SJCRH30 (cell line): ENCODE results near the gene MFSD12. TPM values are rescaled to one million over a fixed set of nuclear protein-coding genes. Genes with fewer than 3 reads are reported as not detected.
"Not testable (repeated sequence)": the region's sequence is repeated elsewhere in the genome, so short reads cannot be mapped to it uniquely, and the experiment has no call there.

ENCODE experiments used
- DNase-seq, 2 experiments: peaks; one replicate each; pipeline ENCODE4 v3.0.0-alpha.2; 2015 to 2020
- H3K27ac ChIP-seq: fragments of 250-450 bp; sonication (Bioruptor Pico); 2 replicates; pipeline ENCODE4 v1.5.1; 2020; ENCODE audit warnings: mild to moderate bottlenecking, moderate library complexity
- H3K27me3 ChIP-seq: fragments of 250-450 bp; sonication (Bioruptor Pico); 2 replicates; pipeline ENCODE4 v1.5.1; 2020; ENCODE audit warnings: mild to moderate bottlenecking, moderate library complexity
- H3K36me3 ChIP-seq: fragments of 250-450 bp; sonication (Bioruptor Pico); 2 replicates; pipeline ENCODE4 v1.5.1; 2020; ENCODE audit warnings: mild to moderate bottlenecking, moderate library complexity
- H3K4me1 ChIP-seq: fragments of 250-450 bp; sonication (Bioruptor Pico); 2 replicates; pipeline ENCODE4 v1.5.1; 2020; ENCODE audit warnings: mild to moderate bottlenecking, moderate library complexity
- H3K4me3 ChIP-seq: fragments of 250-450 bp; sonication (Bioruptor Pico); 2 replicates; pipeline ENCODE4 v1.5.1; 2020; ENCODE audit warnings: mild to moderate bottlenecking, moderate library complexity
- H3K9me3 ChIP-seq: fragments of 250-450 bp; sonication (Bioruptor Pico); replicated peaks from 2 replicates; pipeline ENCODE4 v1.5.1; 2020; ENCODE audit warnings: mild to moderate bottlenecking, moderate library complexity
- total RNA-seq: library from RNA; depleted of rRNA; stranded (reverse); fragments of >200 nt; shearing (Covaris generic); gene quantifications from 2 replicates; pipeline ENCODE4 v1.2.3, GENCODE V29; 2014

MFSD12 gene
- total RNA-seq, 1 experiment from 2014 or later: 57.1 TPM

GRCh38 chr19:3590991-3591659 lies 33.7 kb upstream of the MFSD12 start:
- Histone ChIP-seq H3K4me1 (no peaks in the 10 kb centered on the region), H3K9me3 (no peaks in the 10 kb centered on the region), H3K27ac (no peak overlapping the region), H3K4me3 (no peak overlapping the region), H3K27me3 (no peaks in the 10 kb centered on the region), H3K36me3 (no peaks in the 10 kb centered on the region)
- DNase-seq: no peak

- Histone ChIP-seq H3K9me3 (no peaks in the 10 kb centered on the region), H3K4me1 (no peaks in the 10 kb centered on the region), H3K36me3 (no peaks in the 10 kb centered on the region), H3K4me3 (no peak overlapping the region), H3K27ac (no peak overlapping the region), H3K27me3 (no peaks in the 10 kb centered on the region)
- DNase-seq: no peak
These were observed 32.6 kb upstream of the MFSD12 start for GRCh38 chr19:3589949-3590348.

GRCh38 chr19:3589439-3589838 lies 32.1 kb upstream of the MFSD12 start:
- Histone ChIP-seq H3K4me1 (no peaks in the 10 kb centered on the region), H3K36me3 (no peaks in the 10 kb centered on the region), H3K9me3 (no peaks in the 10 kb centered on the region), H3K27ac (no peak overlapping the region), H3K4me3 (no peak overlapping the region), H3K27me3 (no peaks in the 10 kb centered on the region)
- no peak for DNase-seq

- no peaks in the 10 kb centered on the region for H3K9me3 ChIP-seq
- no peak for DNase-seq
- H3K27me3 ChIP-seq: no peaks in the 10 kb centered on the region
- H3K4me1 ChIP-seq: no peaks in the 10 kb centered on the region
- H3K4me3 ChIP-seq: no peak overlapping the region
- no peaks in the 10 kb centered on the region for H3K36me3 ChIP-seq
- no peak overlapping the region for H3K27ac ChIP-seq
These were observed 29.4 kb upstream of the MFSD12 start for GRCh38 chr19:3586707-3587346.

GRCh38 chr19:3586127-3586626 lies 28.8 kb upstream of the MFSD12 start:
- H3K4me3 ChIP-seq: no peak overlapping the region

GRCh38 chr19:3585301-3586126 lies 28.1 kb upstream of the MFSD12 start, which contains the start of gene GIPC3:
Gene GIPC3 (plus strand): TSS chr19:3585478. CDS start chr19:3585598, 120 bp downstream.
- Histone ChIP-seq H3K27ac (no peak within 1 kb of the TSS), H3K27me3 (no peaks in the 10 kb centered on the region), H3K4me1 (no peaks in the 10 kb centered on the region), H3K9me3 (no peaks in the 10 kb centered on the region), H3K36me3 (no peaks in the 10 kb centered on the region), H3K4me3 (no peak within 1 kb of the TSS)
- no peak for DNase-seq

More at GRCh38 chr19:3586127-3586626, 28.8 kb upstream of the MFSD12 start:
- peak in 1 of 2 experiments; percentile 38 for DNase-seq
- H3K9me3 ChIP-seq: no peaks in the 10 kb centered on the region
- H3K27me3 ChIP-seq: no peaks in the 10 kb centered on the region
- no peaks in the 10 kb centered on the region for H3K4me1 ChIP-seq
- no peaks in the 10 kb centered on the region for H3K36me3 ChIP-seq
- no peak overlapping the region for H3K27ac ChIP-seq

GRCh38 chr19:3584036-3584802 lies 26.8 kb upstream of the MFSD12 start:
- H3K27me3 ChIP-seq, H3K36me3 ChIP-seq, H3K9me3 ChIP-seq, H3K4me3 ChIP-seq, H3K27ac ChIP-seq, H3K4me1 ChIP-seq, DNase-seq: not testable (repeated sequence)

GRCh38 chr19:3581792-3582191 lies 24.4 kb upstream of the MFSD12 start:
- H3K27ac ChIP-seq, H3K36me3 ChIP-seq, H3K4me3 ChIP-seq, H3K9me3 ChIP-seq, H3K4me1 ChIP-seq, H3K27me3 ChIP-seq: not testable (repeated sequence)
- peak in 1 of 2 experiments; percentile 26 for DNase-seq

GRCh38 chr19:3580156-3580934 lies 23.0 kb upstream of the MFSD12 start:
- no peaks in the 10 kb centered on the region for H3K4me1 ChIP-seq
- H3K27ac ChIP-seq: no peak overlapping the region
- peaks cover 13% of the 10 kb centered on the region; the same call in 1 of the 2 replicates for H3K36me3 ChIP-seq
- no peak overlapping the region for H3K4me3 ChIP-seq
- no peak for DNase-seq
- H3K9me3 ChIP-seq: no peaks in the 10 kb centered on the region
- no peaks in the 10 kb centered on the region for H3K27me3 ChIP-seq

GRCh38 chr19:3578390-3578789 lies 21.0 kb upstream of the MFSD12 start:
- Histone ChIP-seq H3K4me3 (no peak overlapping the region), H3K27me3 (no peaks in the 10 kb centered on the region), H3K36me3 (peaks cover 23% of the 10 kb centered on the region), H3K27ac (no peak overlapping the region), H3K9me3 (no peaks in the 10 kb centered on the region), H3K4me1 (no peaks in the 10 kb centered on the region)
- no peak for DNase-seq

- no peaks in the 10 kb centered on the region for H3K27me3 ChIP-seq
- no peak overlapping the region for H3K27ac ChIP-seq
- H3K4me3 ChIP-seq: no peak overlapping the region
- H3K4me1 ChIP-seq: no peaks in the 10 kb centered on the region
- peaks cover 23% of the 10 kb centered on the region for H3K36me3 ChIP-seq
- H3K9me3 ChIP-seq: no peaks in the 10 kb centered on the region
- no peak for DNase-seq
These were observed 20.4 kb upstream of the MFSD12 start for GRCh38 chr19:3577723-3578344.

GRCh38 chr19:3576696-3577443 lies 19.5 kb upstream of the MFSD12 start:
- no peak overlapping the region for H3K4me3 ChIP-seq
- H3K4me1 ChIP-seq: peaks cover 3% of the 10 kb centered on the region; the same call in 1 of the 2 replicates
- H3K27me3 ChIP-seq: no peaks in the 10 kb centered on the region
- no peak overlapping the region for H3K27ac ChIP-seq
- DNase-seq: no peak
- no peaks in the 10 kb centered on the region for H3K9me3 ChIP-seq
- peaks cover 23% of the 10 kb centered on the region for H3K36me3 ChIP-seq
